Fibroblast of skin of back (primary cell): ENCODE measurements around the gene DUSP9.

Source experiments
- DNase-seq: peaks from one replicate; pipeline ENCODE4 v3.0.0-alpha.2; 2013

The DUSP9 gene

DNA sequence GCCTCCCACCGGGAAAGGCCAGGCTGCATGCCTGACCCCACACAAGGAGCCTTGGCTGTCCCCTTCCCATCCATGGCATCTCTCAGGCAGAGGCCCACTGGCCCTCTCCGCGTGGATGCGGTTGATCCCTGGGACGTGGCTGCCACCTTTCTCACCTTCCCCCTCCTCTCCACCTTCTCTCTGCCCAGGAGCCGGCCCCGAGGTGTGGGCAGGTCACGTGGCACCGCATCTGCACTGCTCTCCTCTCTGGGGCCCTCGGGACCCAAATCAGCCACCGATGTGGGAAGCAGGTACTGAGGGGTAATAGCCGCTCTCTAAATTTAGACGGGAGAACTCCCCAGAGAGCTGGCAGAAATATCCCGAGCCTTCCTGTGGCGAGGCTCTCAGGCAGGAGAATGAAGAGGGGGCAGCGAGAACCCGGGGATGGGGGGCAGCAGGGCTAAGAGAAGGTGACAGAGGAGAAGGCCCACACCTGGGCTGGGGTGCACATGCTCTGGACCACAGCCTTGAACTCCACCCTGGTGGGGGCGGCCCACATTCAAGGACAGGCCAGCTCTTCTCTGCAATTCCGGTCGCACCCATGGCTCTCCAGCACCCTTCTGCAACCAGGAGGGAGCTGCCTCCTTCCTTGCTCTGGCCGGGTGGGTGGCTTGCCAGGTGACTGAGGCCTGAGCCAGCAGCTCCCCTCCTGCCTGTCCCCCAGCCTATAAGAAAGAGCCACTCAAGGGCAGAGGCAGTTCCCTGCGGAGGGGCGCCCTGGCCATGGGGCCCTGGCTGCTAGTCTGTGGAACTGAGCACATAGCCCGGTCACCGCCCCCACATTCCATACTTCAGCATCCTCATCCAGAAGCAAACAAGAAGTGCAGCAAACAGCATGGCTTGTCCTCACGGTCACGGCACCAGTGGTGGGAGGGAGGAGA lies 9.6 kb upstream of the DUSP9 start:
- DNase-seq, result no peak

DNA sequence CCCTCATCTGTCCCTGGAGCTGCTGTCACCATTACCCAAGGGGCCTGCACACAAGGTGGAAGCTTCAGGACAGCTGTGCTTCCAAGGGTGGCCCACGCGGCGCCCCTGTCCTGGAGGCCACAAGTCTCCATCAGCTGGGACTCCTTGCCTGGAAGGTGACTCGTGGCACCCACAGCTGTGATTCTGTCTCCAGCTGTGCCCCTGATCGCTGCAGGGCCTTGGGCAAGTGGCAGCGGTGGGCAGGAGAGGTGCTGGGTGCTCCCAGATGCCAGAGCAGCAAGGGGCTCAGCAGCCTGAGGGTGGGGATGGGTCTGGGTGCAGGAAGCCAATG lies 9.0 kb upstream of the DUSP9 start:
- no peak for DNase-seq

DNA sequence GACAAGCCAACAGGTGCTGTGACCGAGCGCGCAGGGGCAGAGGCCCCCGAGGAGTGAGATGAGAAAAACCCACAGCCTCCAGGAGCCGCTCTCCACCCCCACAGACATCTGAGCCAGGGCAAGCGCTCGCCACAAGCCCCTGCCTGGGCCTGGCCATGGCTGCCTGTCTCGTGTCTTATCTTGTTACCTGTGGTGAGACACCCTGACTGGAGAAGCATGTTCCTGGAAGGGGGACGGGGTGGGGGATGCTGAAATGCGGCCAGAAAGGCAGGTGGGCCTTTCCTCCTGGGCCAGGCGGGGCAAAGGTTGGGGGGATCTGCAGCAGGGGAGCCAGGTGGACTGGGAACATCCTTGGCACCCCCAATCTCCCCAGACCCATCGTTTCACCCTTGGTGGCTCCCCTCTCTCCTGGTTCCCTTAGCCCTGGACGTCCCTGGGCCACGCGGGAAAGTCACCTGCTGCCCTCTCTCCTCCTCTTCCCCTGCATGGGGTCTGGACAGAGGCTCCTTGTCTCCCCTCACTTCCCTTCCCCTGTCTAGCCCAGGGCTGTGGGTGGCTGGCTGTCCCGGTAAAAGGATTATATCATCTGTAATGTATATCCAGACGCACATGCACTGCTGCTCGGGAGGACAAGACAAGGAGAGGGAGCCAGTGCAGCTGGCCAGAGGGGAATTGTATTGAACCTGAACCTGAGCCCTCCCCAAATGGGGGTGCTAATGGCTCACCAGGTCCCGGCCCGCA lies 8.4 kb upstream of the DUSP9 start:
- no peak for DNase-seq

DNA sequence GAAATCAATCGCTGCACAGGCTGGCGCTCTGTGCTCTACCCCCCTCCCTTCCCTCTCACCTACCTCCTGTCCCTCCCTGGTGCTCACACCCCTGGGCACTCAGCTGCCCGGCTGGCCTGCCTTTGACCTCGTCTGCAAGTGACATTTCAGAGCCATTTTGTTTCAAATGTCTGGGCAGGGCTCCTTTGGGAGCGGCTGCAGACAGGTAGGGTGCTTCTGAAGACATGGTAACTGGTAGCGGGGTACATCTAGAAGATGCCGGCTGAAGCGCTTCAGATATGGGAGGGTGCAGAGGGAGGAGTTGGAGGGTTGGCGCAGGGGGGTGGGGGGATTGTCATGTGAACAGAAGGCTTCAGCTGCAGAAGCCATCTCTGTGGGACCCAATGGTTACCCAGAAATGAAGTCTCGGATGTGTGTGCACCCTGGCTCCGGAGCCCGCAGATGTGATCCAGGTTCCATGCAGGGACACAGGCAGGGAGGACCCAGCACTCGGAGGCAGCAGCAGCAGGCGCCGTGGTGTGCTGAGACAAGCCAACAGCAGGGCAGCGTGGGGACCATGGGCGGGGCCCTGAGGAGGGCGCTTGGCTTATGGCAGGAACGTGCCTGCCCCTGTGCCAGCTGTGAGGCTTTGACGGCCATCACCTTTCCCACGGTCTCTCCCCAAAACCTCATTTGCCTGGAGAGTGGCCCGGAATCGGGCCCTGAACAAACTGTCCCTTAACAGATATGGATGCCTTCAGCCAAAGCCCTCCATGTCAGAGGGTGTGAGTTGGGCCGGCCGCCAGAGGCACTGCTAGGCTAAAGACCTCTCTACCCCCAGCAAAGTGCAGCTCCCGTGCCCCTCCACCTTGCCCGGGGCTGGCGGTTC lies 7.6 kb upstream of the DUSP9 start:
- DNase-seq, result no peak

DNA sequence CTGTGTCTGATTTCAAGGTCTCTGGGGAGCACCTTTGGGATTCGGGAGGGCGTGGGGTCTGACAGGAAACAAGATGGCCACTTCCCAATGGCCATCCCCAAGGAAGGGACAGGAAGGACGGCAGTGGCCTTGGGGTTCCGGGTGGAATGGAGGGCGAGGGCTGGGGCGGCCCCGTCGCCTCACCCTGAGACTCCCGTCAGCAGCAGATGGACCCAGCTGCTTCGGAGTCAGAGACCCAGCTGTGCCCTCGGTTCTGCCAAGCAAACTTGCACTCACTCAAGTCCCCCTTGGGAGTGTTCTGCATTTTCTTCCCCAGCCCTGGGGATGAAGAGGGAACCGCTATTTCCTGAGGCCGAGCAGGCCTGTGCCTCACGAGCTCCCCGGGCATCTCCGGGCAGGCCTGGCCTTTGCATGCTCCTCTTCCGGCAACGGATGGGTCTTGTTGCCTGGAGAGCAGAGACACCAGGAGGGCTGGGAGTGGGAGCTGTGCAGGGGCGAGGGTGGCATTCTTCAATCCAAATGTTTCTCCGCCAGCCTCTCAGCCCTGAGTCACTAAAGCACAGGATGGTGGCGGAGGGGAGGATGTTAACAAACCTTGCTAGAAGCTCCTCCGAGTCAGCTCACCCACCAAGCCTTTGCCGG lies 6.8 kb upstream of the DUSP9 start:
- no peak for DNase-seq

DNA sequence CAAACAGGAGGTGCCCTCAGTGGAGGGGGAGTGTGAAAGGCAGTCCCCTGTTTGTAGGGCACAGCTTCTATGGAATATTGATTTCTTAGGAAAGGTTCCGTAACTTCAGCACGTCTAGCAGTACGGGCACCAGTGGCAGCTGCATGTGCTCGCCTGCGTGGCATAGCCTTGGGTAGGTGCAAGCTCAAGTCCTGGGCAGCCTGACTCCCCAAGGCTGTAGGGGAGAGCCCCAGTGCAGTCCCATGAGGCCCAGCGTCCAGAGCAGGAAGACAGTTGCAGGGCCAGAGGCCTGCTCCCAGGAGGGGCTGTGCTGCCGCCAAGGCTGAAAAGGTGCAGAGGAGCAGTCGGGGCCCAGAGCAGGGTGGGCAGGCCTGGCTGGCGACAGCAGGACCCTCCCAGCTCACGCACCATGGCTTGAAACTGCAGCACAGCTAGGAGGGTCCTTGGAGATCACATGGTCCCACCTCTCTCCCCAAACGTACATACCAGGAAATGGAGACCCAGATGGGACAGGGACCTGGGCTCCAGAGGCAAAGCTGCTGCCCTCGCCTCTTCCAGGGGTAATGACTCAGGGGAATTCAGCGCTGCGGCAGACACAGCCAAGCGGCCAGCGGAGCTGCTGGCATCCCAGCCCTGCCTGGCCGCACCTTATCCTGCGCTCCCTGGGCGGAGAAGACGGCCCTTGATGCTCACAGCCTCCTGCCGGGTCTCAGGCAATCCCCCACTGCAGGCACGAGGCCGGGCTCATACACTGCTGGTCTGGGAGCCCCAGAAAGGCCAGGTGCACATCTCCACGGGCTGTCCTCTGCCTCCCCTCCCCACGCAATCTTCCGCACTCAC lies 6.0 kb upstream of the DUSP9 start:
- DNase-seq, result no peak

DNA sequence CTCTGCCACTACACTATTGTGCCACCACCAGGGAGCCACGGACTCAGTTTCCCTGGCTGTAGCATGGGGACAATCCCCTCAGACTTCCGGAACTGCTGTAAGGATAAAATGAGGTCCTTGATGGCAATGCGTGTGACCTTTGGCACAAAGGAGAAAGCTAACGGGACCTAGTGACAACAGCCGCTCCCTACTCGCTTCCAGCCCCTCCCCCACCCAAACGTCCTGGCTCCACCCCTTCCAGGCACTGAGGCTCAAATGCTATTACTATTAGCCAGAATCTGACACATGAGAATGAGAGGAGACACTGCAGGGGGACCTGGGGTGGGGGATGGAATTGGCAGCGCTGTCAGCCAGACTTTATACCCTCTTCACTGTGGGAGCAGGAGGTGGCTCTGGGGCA lies 5.4 kb upstream of the DUSP9 start:
- DNase-seq, result no peak

DNA sequence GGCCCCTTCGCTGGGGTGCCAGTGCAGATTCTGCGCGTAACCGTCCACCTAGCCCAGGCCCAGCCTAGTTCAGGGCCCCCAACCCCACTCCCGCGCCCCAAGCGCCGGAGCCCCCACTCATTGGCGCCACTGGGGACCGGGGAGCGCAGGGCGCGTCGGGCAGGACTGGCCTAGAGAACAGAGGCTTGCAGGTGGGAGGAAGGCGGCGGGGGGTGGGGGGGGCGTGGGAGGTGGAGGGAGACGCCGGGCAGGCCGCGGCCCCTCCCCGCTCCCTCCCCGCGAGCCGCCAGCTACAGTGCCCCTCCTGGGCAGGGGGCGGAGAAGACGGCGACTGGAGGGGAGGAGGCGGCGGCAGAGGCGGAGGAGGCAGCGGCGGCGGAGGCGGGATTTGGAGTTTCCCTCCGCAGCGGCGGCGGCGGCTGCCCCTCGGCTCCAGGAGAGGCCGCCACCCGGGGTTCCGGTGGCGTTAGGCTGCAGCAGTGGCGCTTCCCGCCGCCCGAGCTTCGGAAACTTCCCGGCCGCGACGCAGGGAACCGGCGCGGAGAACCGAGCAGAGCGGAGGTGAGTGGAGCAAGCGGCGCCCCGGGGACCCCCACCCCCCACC lies 4.8 kb upstream of the DUSP9 start:
- no peak for DNase-seq

DNA sequence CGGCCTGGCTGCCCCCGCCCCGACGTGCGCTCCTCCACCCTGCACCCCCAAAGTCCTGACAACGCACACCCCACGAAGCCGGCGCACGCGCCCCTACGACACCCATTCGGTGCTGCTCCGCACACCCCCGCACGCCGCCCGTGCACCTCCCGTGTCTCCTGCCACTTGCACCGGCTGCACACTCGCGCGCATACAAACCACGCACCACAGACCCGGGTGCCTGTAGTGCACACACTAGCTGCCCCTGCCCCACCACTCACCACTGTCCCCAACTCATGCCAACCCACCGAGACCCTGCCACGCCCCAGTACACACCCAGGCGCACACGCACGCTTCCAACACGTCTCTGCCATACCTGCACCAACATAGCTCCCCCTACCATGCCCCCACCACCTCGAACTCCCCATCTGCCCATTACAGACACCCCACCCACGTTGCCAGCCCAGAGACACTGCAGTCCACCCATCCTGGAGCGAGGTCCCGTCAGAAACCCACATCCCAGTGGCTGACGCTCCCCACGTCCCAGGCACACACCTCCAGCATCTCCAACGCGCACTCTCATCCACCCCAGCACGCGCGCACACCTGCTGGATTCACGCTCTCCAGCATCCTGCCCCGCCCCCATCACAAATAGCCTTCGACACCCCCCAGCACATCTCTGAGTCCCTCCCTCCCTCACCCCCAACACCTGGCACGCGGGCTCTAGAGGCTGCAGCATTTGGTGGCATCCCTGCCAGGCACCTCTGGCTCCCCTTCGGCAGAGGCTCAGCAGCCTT lies 4.2 kb upstream of the DUSP9 start:
- no peak for DNase-seq

DNA sequence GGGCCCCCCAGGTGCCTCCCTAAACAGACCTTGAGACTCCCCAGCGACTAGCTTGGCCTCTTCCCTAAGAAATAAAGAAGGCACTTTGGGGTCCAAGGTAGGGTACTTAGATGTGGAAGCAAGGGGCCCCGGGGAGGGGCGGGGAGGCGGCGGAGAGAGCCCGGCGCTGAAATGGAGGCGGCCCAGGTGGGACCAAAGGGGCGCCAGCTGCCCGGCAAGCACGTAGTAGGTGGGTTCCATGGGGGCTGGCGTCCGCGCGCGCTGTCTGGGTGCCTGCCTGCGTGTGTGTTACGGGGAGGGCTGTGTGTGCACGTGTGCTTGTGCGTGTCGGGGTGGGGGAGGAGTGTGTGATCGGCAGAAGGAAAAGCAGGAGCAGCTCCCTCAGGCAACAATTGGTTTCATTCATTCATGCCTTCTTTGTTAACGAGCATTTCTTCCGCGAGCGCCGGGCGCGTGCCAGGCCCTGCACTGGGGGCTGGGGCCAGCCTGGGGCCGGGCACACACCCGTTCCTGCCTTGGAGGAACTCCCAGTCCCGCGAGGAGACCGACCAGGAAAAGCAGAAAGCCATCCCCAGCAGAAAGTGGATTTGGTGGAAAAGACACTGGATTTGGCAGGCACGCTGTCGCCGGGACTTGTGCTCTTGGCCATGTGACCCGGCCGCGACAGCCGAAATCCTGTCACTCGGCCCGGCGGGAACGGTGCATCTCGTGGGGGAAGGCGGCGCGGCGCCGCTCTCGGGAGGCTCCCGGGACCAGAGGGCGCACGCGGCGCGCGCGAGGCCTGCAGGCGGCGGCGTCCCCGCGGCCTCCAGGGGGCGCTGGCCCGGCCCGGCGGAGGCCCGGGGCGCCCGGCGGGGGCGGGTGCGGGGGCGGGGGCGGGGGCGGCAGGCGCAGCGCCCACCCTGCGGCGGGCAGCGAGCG lies 3.3 kb upstream of the DUSP9 start:
- peak; percentile 11 for DNase-seq

DNA sequence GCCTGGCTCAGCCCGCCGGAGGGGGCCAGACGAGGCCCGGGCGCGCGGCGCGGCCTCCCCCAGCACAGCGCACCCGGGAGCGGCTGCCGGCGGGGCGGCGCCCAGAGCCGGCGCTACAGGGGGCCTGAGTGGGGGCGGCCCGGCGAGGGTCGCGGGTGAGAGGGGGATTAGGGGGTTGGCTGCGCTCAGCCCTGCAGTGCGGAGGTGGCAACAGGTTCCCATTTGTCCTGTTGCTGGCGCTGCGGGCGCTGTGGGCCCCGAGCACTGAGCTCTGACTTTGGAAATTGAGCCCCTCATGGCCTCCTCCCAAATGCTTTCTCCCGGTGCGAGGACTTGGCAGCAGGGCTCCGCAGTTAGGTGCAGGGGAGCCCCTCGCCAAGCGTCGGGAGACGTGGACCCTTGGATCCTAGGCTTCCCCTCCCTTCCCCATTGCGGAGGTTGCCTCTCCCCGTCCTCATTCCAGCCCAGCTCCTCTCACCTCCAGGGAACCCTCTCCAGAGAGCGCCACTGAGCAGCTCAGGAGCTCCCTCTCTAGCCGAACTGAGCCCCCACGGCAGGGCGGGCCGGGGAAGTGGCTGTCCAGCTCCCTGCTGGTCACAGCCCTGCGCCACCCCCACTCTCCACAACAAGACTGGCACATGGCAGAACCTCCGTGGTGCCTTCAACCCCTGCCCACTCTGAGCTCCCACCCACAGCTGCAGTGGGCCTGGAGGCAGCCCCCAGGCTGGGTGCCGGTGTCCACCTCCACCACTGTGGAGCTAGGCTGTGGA lies 2.5 kb upstream of the DUSP9 start:
- no peak for DNase-seq

DNA sequence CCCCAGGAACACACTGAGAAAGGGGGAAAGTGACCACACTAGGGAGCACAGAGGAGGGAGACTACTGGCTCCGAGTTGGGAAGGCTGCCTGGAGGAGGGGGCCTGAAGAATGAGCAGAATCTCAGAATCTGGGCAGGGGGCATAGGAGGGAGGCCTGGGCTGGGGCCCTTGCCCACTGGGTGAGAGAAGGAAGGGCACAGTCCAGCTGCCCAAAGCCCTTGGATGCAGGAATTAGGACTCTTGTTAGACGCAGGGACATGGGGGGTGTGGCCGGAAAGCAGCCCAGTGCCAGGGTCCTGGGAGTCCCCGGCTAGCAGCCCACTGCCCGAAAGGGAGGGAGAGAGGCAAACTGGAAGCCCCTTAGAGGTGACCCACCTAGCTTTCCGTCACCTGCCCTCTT lies 1.9 kb upstream of the DUSP9 start:
- no peak for DNase-seq

DNA sequence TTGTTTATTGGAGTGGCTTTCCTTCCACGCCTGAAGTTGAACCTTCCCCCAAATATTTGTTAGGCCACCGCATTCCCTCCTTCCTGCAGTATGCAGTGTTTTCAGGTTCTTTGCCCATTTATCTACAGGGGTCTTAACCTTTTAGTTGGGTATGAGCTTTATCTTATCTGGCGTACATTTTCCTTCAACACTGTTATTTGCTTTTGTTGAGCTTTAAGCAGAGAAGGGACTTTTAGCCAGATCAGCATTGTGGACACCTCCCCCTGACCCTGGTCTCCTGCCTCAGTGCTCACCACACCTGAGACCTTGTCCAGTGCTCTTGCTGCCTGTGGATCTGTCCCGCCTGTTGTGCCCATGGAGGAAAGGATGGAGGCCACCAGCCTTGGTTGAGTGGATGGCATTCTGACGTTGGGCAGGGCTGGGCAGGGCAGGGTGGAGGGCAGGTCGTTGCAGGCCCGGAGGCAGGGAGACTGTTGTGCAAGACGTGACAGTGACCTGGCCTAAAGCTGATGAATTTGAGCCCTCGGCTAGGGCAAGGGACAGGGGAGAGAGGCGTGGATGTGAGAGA lies 998 bp upstream of the DUSP9 start:
- DNase-seq, result no peak

DNA sequence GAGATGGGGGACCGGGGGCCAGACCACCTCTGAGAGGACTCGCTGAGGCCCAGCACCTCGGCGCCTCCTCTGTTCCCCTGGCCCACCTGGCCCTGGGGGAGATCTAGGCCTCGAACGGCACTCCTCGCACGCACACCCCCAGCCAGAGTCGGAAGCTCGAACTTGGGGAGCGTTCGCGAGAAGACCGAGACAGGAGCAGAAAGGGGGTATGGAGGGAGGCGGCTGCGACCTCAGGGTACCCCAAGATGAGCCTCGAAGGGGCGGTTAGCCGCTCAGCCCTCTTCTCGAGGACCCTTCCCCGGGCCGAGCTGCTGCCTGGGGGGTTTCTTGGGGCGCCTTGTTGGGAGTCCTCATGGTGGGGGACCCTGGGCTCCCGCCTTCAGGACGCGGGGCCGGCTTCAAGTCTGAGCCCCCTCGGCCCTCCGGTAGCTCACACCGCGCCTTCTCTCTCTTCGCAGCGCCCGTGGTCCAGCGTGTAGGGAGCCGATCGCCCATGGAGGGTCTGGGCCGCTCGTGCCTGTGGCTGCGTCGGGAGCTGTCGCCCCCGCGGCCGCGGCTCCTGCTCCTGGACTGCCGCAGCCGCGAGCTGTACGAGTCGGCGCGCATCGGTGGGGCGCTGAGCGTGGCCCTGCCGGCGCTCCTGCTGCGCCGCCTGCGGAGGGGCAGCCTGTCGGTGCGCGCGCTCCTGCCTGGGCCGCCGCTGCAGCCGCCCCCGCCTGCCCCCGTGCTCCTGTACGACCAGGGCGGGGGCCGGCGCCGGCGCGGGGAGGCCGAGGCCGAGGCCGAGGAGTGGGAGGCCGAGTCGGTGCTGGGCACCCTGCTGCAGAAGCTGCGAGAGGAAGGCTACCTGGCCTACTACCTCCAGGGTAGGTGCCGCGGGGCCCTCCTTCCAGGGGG lies 706 bp downstream of the DUSP9 start:
- no peak for DNase-seq

DNA sequence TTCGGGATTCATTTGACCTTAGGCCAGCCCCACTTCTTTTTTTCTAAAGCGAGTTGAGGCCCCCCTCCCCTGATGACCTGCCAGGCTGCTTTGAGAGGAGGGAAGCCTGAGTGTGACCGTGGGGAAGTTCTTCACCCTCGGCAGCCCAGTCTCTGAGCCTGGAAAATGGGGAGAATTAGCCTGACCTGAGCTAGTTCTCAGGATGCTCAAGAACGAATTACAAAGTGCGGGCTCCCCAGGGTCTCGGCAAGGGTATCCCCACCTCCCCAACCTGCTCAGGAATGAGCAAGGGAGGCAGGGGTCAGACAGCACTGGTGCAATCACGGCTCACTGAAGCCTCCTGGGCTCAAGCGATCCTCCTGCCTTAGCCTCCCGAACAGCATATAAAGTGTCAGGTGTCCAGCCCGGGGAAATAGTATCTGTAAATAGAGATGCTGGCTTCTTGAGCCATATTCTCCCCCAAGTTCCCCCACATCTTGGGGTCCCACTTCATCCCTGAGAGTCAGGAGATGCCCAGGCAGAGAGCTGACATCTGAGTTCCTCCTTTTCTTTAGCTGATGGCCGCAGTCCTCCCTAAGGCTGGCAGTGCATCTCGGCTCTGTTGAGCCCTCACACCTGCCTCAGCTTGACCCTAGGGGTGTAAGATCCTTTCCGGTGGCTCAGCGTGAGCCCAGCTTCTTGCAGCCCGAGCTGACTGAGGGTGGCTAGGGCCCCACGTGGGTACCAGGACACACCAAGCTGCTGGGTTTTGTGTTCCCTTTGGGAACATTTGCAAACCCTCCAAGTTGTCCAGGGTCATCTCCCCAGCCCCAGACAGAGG lies 1.6 kb downstream of the DUSP9 start:
- DNase-seq, result no peak
